OCI-LY3 (cell line): ENCODE data around the gene ECI2.

Source experiments
- CTCF ChIP-seq: fragments of 200-600, 300-600 bp; sonication (generic); IDR thresholded peaks from 2 replicates; pipeline ENCODE4 v1.5.1; 2014; ENCODE audit warnings: antibody characterized with exemption, low read length, low read depth
- EZH2phosphoT487 ChIP-seq: fragments of 200-600 bp; shearing (Covaris generic); IDR thresholded peaks from 2 replicates; pipeline ENCODE4 v1.6.1; 2018; ENCODE audit warnings: antibody characterized with exemption, mixed run types, low read depth

GRCh38 chr6:4164117-4164442, 28.7 kb upstream of the ECI2 start:
- TF ChIP-seq CTCF (peak; percentile 20; the same call in 1 of the 2 replicates), EZH2phosphoT487 (no peak)
